ENCODE measurements around the gene ACER2.

DNA sequence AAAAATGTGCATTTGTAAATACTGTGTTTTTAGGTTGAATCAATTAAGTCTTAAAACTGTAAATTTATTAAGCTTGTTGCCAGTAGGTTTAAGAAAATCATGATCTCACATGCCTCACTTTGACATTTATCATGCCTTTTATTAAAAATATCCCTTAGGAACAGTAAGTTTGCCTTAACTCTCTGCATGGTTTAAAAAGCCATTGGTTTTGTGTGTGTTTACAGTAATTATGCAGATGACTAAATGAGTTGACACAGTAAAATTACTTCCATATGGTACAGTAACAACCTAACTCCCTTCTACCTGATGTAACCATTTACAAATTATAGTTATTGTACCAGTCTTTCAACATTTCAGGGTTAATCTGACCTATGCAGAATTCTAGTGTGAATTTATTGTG, 35.3 kb upstream of the ACER2 start:
- TF ChIP-seq, protein P1, sequence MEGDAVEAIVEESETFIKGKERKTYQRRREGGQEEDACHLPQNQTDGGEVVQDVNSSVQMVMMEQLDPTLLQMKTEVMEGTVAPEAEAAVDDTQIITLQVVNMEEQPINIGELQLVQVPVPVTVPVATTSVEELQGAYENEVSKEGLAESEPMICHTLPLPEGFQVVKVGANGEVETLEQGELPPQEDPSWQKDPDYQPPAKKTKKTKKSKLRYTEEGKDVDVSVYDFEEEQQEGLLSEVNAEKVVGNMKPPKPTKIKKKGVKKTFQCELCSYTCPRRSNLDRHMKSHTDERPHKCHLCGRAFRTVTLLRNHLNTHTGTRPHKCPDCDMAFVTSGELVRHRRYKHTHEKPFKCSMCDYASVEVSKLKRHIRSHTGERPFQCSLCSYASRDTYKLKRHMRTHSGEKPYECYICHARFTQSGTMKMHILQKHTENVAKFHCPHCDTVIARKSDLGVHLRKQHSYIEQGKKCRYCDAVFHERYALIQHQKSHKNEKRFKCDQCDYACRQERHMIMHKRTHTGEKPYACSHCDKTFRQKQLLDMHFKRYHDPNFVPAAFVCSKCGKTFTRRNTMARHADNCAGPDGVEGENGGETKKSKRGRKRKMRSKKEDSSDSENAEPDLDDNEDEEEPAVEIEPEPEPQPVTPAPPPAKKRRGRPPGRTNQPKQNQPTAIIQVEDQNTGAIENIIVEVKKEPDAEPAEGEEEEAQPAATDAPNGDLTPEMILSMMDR (IDR thresholded peaks at IDR 0.05) = no peak
- no peak for TF ChIP-seq POLR2A (IDR thresholded peaks at IDR 0.05)

Measured in lower leg skin (tissue), 3 donors.